LNCaP clone FGC (cell line): ENCODE results near the gene TRPC4AP.

Source experiments
- DNase-seq: peaks from one replicate; pipeline ENCODE4 v3.0.0-alpha.2; 2011; ENCODE audit warnings: low read depth
- H3K4me3 ChIP-seq: 2 replicates; pipeline ENCODE4 v1.5.1; 2011; ENCODE audit warnings: mild to moderate bottlenecking, low read depth, low read length, control low read depth
- TF ChIP-seq, protein P1 (sequence below): IDR thresholded peaks from 2 replicates; pipeline ENCODE4 v1.5.1; 2012; ENCODE audit warnings: mild to moderate bottlenecking; ENCODE audit not compliant: control insufficient read depth, insufficient read depth; ENCODE audit errors: extremely low read depth

Gene TRPC4AP

DNA sequence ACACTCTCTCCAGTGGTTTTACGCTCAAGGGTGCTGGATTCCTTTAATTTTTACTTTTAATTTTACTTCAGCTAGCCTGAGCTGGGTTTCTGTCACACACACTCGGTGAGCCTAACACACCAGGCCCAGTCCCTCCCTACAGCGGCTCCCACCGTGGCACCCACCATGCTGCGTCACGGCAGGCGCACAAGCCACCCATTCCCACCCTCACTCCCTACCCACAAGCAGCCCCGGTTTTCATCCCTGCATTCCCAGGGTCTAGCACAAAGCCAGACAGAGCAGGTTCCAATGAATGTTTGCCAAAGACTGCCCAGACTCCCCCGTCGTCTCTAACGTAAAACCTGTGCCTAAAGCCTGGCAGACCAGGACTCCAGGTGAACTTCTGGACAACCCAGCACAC lies 86.6 kb downstream of the TRPC4AP start:
- H3K4me3 ChIP-seq: no peak overlapping the region
- DNase-seq: no peak
- TF ChIP-seq, protein P1, sequence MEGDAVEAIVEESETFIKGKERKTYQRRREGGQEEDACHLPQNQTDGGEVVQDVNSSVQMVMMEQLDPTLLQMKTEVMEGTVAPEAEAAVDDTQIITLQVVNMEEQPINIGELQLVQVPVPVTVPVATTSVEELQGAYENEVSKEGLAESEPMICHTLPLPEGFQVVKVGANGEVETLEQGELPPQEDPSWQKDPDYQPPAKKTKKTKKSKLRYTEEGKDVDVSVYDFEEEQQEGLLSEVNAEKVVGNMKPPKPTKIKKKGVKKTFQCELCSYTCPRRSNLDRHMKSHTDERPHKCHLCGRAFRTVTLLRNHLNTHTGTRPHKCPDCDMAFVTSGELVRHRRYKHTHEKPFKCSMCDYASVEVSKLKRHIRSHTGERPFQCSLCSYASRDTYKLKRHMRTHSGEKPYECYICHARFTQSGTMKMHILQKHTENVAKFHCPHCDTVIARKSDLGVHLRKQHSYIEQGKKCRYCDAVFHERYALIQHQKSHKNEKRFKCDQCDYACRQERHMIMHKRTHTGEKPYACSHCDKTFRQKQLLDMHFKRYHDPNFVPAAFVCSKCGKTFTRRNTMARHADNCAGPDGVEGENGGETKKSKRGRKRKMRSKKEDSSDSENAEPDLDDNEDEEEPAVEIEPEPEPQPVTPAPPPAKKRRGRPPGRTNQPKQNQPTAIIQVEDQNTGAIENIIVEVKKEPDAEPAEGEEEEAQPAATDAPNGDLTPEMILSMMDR: no peak

DNA sequence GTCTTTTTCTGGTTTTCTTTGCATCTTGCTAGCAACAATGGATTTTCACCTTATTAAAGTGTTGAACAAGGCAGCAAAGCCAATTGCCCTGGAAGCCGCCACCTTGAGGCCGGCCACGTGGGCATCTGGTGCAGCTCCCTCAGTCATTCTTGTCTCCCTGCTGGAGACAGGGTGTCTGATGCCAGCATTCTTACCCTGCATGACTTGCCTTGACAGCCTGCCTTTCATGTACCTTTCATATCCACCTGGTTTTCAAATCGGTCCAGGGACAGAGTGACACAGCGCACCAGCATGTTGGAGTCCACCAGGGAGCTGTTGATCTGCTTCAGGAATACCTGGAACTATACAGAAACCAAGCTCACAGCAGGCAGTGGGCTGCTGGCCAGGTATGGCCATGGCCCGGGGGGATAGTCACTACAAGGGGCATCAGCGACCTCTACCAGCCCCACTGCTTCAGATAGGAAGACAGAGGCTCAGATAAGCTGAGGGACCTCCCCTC lies 87.1 kb downstream of the TRPC4AP start:
- TF ChIP-seq, protein P1: no peak
- no peak overlapping the region for H3K4me3 ChIP-seq
- no peak for DNase-seq

DNA sequence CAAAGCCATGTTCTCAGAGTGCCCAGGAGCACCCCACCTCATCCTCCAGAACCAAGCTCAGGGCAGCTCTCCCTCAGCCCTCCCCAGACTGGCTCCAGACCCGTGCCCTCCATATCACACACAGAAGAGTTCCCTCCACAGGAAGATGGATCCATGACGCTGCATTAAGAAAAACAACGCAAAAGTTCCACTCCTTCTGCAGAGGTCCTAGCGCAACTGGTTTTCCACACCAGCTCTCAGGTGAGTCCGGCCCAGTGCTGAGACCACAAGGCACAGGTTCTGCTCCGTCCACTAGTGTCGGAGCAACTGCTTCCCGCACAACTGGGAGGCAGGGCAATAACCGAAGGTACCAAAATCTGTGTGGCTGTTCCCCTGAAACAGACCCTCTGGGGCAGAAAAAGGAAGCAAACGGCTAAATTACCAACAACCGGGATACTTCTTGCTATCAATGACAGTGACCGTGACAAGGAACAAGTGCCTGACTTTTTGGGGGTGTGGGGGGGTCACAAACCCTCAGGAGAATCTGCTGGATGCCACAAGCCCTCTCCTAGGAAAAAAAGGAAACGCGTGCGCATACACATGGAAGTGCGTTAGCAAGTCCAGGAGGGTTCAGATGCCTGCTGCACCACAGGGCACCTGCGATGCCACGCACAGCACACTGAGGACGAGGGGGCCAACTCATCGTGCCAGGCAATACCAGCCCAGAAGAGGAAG lies 87.7 kb downstream of the TRPC4AP start:
- TF ChIP-seq, protein P1: no peak
- H3K4me3 ChIP-seq: no peak overlapping the region
- DNase-seq: no peak

DNA sequence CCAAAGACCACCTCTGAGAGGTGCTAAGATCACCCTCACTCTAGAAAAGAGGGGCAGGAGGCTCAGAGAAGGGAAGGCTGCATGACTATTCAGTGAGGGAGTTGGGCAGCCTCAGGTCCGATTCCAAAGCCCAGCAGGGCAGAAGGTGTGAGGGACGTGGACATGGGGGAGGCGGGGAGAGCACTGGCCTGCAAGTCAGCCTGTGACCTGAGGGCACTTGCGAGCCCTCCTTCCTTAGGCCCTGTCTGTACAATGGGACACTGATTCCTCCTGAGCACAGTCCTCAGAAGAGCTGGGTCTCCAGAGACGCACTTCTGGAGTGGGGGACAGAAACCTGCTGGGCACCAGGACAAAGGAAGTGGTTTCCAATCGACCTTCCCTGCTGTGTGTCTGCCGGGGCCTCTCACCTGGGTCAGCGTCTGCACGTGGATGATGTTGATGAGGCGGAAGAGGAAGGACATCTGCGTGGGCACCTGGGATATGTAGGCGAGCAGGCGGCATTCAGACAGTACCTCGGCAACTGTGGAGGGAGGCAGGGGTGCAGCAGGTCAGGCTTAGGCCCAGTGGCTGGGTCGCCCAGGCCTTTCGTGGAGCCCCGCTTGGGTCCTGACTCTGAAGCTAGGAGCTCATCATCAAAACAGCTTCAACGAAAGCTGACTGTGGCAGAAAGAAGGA lies 88.4 kb downstream of the TRPC4AP start:
- H3K4me3 ChIP-seq: no peak overlapping the region
- DNase-seq: no peak
- TF ChIP-seq, protein P1: no peak

DNA sequence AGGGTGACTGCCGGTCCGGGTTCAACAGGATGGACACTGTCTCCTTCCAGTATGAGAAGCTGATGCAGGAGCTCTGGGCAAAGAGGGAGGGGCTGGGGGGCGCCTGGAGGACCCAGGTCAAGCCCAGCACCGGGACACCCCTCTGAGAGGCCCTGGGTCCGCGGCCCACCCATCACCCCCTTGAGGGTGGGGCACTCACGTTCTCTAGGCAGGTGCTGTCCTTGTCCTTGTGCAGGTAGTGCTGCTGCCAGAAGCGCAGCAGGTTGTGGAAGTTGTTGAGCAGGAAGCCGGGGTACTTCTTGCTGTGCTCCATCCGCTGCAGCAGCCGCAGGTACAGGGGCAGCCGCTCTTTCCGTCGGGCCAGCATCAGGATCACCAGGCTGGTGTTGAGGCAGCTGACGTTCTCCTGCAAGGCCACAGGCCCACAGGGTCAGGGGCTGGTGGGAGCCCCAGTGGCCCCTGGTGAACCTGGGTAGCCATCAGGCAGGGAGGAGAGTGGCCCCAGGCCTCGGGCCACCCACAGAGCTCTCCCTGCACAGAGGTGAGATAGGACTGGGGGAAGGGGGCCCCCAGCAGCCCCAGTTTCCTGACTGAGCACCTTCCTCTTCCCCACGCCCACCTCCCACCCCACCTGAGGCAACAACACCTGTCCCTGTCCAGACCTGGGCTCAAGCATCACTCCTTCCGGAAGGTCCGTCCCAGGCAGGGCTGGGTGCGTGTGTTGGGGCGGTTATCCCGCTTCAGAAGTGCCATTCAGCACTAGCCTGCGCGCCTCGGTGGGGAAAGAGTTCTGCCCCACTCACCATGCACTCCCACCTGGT lies 89.2 kb downstream of the TRPC4AP start:
- no peak for DNase-seq
- TF ChIP-seq, protein P1: no peak
- H3K4me3 ChIP-seq: no peak overlapping the region

DNA sequence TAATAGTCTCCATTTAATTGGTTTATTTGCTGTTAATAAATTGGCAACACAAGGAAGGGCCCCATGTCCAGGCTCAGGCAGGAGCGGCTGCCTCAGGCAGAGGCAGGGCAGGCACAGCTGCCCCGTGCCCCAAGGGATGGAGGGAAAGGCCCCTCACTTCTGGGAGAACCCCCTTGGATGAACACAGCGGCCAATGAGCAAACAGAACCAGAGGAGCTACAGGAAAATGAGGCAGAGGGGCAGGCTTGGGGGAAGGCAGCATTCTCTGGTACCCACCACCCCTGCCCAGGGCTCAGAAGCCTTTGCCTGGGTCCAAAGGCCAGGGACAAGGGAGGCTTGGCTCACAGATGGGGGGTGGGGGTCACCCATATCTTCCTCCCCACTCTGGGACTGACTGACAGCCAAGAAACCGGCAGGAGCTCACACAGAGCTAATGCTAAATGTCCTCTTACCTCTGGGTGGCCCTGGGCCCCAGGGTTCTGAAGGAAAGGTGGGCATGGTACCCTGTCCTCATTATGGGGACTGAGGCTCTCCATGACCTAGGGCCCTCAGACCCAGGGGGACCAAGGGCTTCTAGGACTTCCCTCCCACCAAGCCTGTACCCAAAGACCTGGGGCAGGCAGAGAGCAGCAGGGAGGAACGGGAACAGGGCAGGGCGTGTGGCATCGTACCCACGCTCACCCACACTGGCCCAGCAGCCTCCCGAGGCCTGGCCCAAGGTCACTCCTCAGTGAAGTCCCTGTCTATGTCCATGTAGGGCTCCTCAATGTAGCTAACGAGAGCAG lies 90.0 kb downstream of the TRPC4AP start:
- no peak for DNase-seq
- TF ChIP-seq, protein P1: no peak
- H3K4me3 ChIP-seq: no peak overlapping the region
